ENCODE results near the gene DNAH3.

- no peak for TF ChIP-seq EZH2phosphoT487 (IDR thresholded peaks at IDR 0.05; ENCODE audit: insufficient read depth, low read depth)
- TF ChIP-seq EZH2 (IDR thresholded peaks at IDR 0.05; ENCODE audit: insufficient read depth, poor library complexity, severe bottlenecking): no peak
Observed at GRCh38 chr16:21126518-21126917, 24.1 kb downstream of the DNAH3 start.

Data from GM23248 (cell line).